Measurements from ENCODE around the gene GALNTL6. TPM values are rescaled to one million over a fixed set of nuclear protein-coding genes. Genes with fewer than 3 reads are reported as not detected.

Gene GALNTL6
- total RNA-seq, 1 donor from 2014 or later, result 0.61 TPM

DNA sequence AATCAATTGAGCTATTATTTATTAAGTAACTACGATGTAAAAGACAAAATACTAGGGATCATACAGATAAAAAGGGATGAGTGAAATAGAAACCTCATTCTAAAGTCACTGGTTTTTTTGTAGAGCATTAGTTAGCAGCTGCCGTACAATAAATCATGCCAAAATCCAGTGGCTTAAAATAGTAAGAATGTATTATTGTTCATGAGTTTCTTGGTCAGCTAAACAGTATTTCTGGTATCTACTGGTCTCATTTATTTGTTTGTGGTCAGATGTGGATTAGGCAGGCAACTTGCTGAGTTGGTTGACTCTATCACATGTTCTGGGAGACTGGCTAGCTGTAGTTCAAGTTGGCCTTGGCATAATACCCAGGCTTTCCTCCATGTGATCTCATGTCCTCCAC, 667.3 kb downstream of the GALNTL6 start:
- H3K36me3 ChIP-seq (ENCODE audit: insufficient read depth, low read length), result no peaks in the 10 kb centered on the region
- FAIRE-seq (no peak), DNase-seq (ENCODE audit: low read depth) (no peak)
- no peaks in the 10 kb centered on the region for H4K20me1 ChIP-seq (ENCODE audit: insufficient read depth, low read length)
- H3K9me3 Mint-ChIP-seq (ENCODE audit: unreplicated experiment), result peaks cover 5% of the 10 kb centered on the region
- no peak for TF ChIP-seq EZH2 (IDR thresholded peaks at IDR 0.05; ENCODE audit: insufficient read depth, low read length)
- TF ChIP-seq, protein P1, sequence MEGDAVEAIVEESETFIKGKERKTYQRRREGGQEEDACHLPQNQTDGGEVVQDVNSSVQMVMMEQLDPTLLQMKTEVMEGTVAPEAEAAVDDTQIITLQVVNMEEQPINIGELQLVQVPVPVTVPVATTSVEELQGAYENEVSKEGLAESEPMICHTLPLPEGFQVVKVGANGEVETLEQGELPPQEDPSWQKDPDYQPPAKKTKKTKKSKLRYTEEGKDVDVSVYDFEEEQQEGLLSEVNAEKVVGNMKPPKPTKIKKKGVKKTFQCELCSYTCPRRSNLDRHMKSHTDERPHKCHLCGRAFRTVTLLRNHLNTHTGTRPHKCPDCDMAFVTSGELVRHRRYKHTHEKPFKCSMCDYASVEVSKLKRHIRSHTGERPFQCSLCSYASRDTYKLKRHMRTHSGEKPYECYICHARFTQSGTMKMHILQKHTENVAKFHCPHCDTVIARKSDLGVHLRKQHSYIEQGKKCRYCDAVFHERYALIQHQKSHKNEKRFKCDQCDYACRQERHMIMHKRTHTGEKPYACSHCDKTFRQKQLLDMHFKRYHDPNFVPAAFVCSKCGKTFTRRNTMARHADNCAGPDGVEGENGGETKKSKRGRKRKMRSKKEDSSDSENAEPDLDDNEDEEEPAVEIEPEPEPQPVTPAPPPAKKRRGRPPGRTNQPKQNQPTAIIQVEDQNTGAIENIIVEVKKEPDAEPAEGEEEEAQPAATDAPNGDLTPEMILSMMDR (IDR thresholded peaks at IDR 0.05; ENCODE audit: insufficient read depth, low read depth, low read length), result no peak
- H3K27me3 Mint-ChIP-seq (ENCODE audit: low read depth, unreplicated experiment), result no peaks in the 10 kb centered on the region
- no peaks in the 10 kb centered on the region for H3K79me2 ChIP-seq (ENCODE audit: insufficient read depth, low read length)
- H3K4me3 Mint-ChIP-seq (ENCODE audit: unreplicated experiment), result no peak overlapping the region
- peaks cover 6% of the 10 kb centered on the region for H3K9me3 ChIP-seq (ENCODE audit: insufficient read depth, low read depth, low read length)
- H3K4me1 ChIP-seq (ENCODE audit: insufficient read depth, low read length), result no peaks in the 10 kb centered on the region
- no peak overlapping the region for H3K4me2 ChIP-seq (ENCODE audit: low read length)
- H3K36me3 Mint-ChIP-seq (ENCODE audit: low read depth, unreplicated experiment), result no peaks in the 10 kb centered on the region
- no peak overlapping the region for H2AFZ ChIP-seq (ENCODE audit: low read depth, low read length)
- no peak overlapping the region for H3K27ac Mint-ChIP-seq (ENCODE audit: unreplicated experiment)
- H3K9ac ChIP-seq (ENCODE audit: low read length), result no peak overlapping the region
- no peak overlapping the region for H3K27ac ChIP-seq (ENCODE audit: low read depth, low read length)
- H3K27me3 ChIP-seq (ENCODE audit: insufficient read depth, low read length), result no peaks in the 10 kb centered on the region
- H3K4me3 ChIP-seq (ENCODE audit: insufficient read depth, low read depth, low read length), result no peak overlapping the region
- no peaks in the 10 kb centered on the region for H3K4me1 Mint-ChIP-seq (ENCODE audit: low read depth, unreplicated experiment)

DNA sequence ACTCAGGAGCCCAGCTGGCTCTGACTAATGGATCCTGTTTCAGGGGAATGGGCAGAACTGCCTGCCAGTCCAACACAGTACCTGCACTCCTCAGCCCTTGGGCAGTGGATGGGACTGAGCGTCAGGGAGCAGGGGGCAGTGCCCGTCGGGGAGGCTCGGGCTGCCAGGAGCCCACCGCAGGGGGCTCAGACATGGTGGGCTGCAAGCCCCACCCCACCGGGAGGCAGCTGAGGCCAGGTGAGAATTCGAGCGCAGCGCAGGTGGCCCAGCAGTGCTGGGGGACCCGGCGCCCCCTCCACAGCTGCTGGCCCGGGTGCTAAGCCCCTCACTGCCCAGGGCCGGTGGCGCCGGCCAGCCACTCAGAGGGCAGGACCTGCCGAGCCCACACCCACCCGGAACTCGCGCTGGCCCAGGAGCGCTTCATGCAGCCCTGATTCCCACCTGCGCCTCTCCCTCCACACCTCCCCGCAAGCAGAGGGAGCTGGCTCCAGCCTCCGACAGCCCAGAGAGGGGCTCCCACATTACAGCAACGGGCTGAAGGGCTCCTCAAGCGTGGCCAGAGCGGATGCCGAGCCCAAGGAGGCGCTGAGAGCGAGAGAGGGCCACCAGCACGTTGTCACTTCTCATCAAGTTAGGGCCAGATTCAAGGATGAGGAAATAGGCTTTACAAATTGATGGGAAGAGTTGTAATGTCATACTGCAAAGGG, 668.8 kb downstream of the GALNTL6 start:
- no peak overlapping the region for H2AFZ ChIP-seq (ENCODE audit: low read depth, low read length)
- no peak for DNase-seq (ENCODE audit: low read depth)
- H3K27ac ChIP-seq (ENCODE audit: low read depth, low read length), result no peak overlapping the region
- H3K9me3 ChIP-seq (ENCODE audit: insufficient read depth, low read depth, low read length), result peaks cover 6% of the 10 kb centered on the region
- TF ChIP-seq, protein P1 (IDR thresholded peaks at IDR 0.05; ENCODE audit: insufficient read depth, low read depth, low read length), result no peak
- Mint-ChIP-seq H3K36me3 (ENCODE audit: low read depth, unreplicated experiment) (no peaks in the 10 kb centered on the region), H3K9me3 (ENCODE audit: unreplicated experiment) (peaks cover 5% of the 10 kb centered on the region), H3K27me3 (ENCODE audit: low read depth, unreplicated experiment) (no peaks in the 10 kb centered on the region), H3K4me1 (ENCODE audit: low read depth, unreplicated experiment) (no peaks in the 10 kb centered on the region), H3K4me3 (ENCODE audit: unreplicated experiment) (no peak overlapping the region), H3K27ac (ENCODE audit: unreplicated experiment) (no peak overlapping the region)
- no peaks in the 10 kb centered on the region for H4K20me1 ChIP-seq (ENCODE audit: insufficient read depth, low read length)
- H3K4me3 ChIP-seq (ENCODE audit: insufficient read depth, low read depth, low read length), result no peak overlapping the region
- no peaks in the 10 kb centered on the region for H3K4me1 ChIP-seq (ENCODE audit: insufficient read depth, low read length)
- no peaks in the 10 kb centered on the region for H3K36me3 ChIP-seq (ENCODE audit: insufficient read depth, low read length)
- H3K27me3 ChIP-seq (ENCODE audit: insufficient read depth, low read length), result no peaks in the 10 kb centered on the region
- no peak for FAIRE-seq
- H3K9ac ChIP-seq (ENCODE audit: low read length), result no peak overlapping the region
- no peak overlapping the region for H3K4me2 ChIP-seq (ENCODE audit: low read length)
- H3K79me2 ChIP-seq (ENCODE audit: insufficient read depth, low read length), result no peaks in the 10 kb centered on the region

DNA sequence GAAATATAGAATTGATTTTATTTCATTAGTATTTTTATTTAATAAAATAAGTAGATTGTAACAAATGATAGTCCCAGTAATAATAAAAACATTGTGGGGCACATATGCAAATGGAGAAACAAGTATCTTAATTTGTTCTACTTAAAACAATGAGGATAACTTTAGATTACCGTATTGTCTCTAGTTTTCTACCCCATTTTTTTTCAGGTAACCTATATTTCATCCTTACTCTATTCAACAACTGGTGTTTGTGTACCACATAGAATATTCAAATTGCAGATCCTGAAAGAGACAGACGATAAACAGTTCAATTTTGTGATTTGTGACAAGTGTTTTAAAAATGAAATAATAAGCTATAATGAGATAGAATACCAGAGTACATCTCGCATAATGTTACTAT, 671.8 kb downstream of the GALNTL6 start:
- Histone ChIP-seq H4K20me1 (ENCODE audit: insufficient read depth, low read length) (no peaks in the 10 kb centered on the region), H3K79me2 (ENCODE audit: insufficient read depth, low read length) (no peaks in the 10 kb centered on the region), H3K4me2 (ENCODE audit: low read length) (no peak overlapping the region), H3K27me3 (ENCODE audit: insufficient read depth, low read length) (no peaks in the 10 kb centered on the region), H3K4me1 (ENCODE audit: insufficient read depth, low read length) (no peaks in the 10 kb centered on the region), H3K9me3 (ENCODE audit: insufficient read depth, low read depth, low read length) (peaks cover 6% of the 10 kb centered on the region), H3K27ac (ENCODE audit: low read depth, low read length) (no peak overlapping the region), H3K36me3 (ENCODE audit: insufficient read depth, low read length) (no peaks in the 10 kb centered on the region), H3K4me3 (ENCODE audit: insufficient read depth, low read depth, low read length) (no peak overlapping the region), H3K9ac (ENCODE audit: low read length) (no peak overlapping the region), H2AFZ (ENCODE audit: low read depth, low read length) (no peak overlapping the region)
- Mint-ChIP-seq H3K27me3 (ENCODE audit: low read depth, unreplicated experiment) (no peaks in the 10 kb centered on the region), H3K4me1 (ENCODE audit: low read depth, unreplicated experiment) (no peaks in the 10 kb centered on the region), H3K27ac (ENCODE audit: unreplicated experiment) (no peak overlapping the region), H3K9me3 (ENCODE audit: unreplicated experiment) (peaks cover 5% of the 10 kb centered on the region), H3K36me3 (ENCODE audit: low read depth, unreplicated experiment) (no peaks in the 10 kb centered on the region), H3K4me3 (ENCODE audit: unreplicated experiment) (no peak overlapping the region)
- FAIRE-seq (no peak), DNase-seq (ENCODE audit: low read depth) (no peak)
- no peak for TF ChIP-seq EZH2 (IDR thresholded peaks at IDR 0.05; ENCODE audit: insufficient read depth, low read length)
- TF ChIP-seq, protein P1 (IDR thresholded peaks at IDR 0.05; ENCODE audit: insufficient read depth, low read depth, low read length), result no peak
